Liver (tissue), 3 donors: ENCODE measurements around the gene EXOC3L1.

Experiments
- GABPA ChIP-seq, 2 donors: IDR thresholded peaks in 1 of 2; conservative IDR thresholded peaks in 1 of 2; 2 replicates each; pipeline ENCODE4 v1.6.1; 2016; ENCODE audit warnings: antibody characterized with exemption in 2 of 2, mild to moderate bottlenecking in 1 of 2, moderate library complexity in 1 of 2
- JUND ChIP-seq, 2 donors: IDR thresholded peaks; 2 replicates each; pipeline ENCODE4 v1.6.1; 2016; ENCODE audit warnings: antibody characterized with exemption in 2 of 2
- TF ChIP-seq, protein P1 (sequence below): fragments of 150-350 bp; IDR thresholded peaks from 2 replicates; pipeline ENCODE4 v1.5.1; 2017; ENCODE audit warnings: improper control_type of control experiment, low read depth, low read length; ENCODE audit not compliant: missing input control
- donor health status: healthy.
- donor health status: healthy.

DNA sequence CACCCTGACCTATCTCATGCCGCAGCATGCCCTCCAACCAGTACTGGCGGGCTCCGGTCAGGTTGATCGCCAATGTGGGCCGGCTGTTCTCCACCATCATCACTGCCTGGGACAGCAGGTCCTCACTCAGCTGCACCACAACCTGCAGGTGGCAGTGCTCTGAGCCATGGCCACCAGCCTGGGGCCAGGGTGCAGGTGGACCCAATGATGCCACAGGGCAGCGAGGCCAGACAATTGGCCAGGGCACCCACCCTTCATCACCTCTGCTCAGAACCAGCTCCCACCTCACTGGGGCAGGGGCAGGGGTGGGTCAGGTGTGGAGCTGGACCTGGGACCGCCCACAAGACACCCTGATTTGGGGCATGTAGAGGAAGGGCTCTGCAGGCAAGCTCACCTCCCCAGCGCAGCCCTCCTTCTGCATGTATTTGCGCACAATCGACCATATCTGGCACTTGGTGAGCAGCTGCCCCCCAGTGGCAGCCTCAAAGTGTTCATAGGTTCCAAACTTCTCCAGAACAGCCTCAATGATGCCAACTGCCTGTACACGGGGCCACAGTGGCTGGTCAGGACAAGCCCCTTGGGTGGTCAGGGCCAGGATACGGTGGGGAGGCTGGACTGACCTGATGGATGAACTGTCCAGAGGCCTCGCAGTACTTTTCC is 10.4 kb downstream of the EXOC3L1 start:
- TF ChIP-seq, protein P1, sequence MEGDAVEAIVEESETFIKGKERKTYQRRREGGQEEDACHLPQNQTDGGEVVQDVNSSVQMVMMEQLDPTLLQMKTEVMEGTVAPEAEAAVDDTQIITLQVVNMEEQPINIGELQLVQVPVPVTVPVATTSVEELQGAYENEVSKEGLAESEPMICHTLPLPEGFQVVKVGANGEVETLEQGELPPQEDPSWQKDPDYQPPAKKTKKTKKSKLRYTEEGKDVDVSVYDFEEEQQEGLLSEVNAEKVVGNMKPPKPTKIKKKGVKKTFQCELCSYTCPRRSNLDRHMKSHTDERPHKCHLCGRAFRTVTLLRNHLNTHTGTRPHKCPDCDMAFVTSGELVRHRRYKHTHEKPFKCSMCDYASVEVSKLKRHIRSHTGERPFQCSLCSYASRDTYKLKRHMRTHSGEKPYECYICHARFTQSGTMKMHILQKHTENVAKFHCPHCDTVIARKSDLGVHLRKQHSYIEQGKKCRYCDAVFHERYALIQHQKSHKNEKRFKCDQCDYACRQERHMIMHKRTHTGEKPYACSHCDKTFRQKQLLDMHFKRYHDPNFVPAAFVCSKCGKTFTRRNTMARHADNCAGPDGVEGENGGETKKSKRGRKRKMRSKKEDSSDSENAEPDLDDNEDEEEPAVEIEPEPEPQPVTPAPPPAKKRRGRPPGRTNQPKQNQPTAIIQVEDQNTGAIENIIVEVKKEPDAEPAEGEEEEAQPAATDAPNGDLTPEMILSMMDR: no peak
- no peak for TF ChIP-seq GABPA (IDR thresholded peaks at IDR 0.05 in 1 of 2, conservative IDR thresholded peaks at IDR 0.05 in 1 of 2)
- no peak for TF ChIP-seq JUND (IDR thresholded peaks at IDR 0.05)
